Measurements from ENCODE around the gene ARNT2. TPM values are rescaled to one million over a fixed set of nuclear protein-coding genes. Genes with fewer than 3 reads are reported as not detected.

Gene ARNT2
- total RNA-seq, 1 experiment from 2014 or later = not detected

DNA sequence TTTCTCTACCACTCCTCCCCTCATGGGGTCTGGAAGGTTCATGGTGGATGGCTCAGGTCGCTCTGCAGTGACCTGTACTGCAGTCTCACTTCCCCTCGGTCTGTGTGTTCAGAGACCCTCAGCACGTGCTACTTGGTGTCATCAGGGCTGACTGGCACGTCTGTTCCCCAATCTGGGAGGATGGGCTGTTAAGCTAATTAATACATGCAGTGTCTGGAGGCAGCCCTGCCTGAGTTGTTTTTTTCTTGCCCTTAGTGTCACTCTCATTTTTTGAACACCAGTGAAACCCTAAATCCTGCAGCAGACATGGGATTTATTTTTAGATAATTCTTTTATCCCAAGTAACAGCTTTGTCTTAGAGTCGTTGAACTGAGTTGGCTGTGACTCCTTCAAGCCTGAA is 64.6 kb downstream of the ARNT2 start:
- Histone ChIP-seq H3K4me2 (ENCODE audit: low read depth, low read length, poor library complexity, severe bottlenecking) (no peak overlapping the region), H3K9me2 (replicated peaks; ENCODE audit: insufficient read depth, low read length) (no peaks in the 10 kb centered on the region), H3K27me3 (ENCODE audit: low read length) (no peaks in the 10 kb centered on the region), H3K79me2 (ENCODE audit: low read length) (no peaks in the 10 kb centered on the region), H3K27ac (ENCODE audit: low read length) (no peak overlapping the region), H4K20me1 (ENCODE audit: insufficient read depth, low read depth, low read length) (no peaks in the 10 kb centered on the region), H3K36me3 (ENCODE audit: insufficient read depth, low read length) (no peaks in the 10 kb centered on the region), H3K9ac (ENCODE audit: low read length) (no peak overlapping the region), H3K4me1 (ENCODE audit: low read length) (no peaks in the 10 kb centered on the region), H3K9me3 (ENCODE audit: low read length) (no peaks in the 10 kb centered on the region), H3K4me3 (ENCODE audit: low read length) (no peak overlapping the region), H2AFZ (ENCODE audit: low read length) (no peak overlapping the region)
- no peak for DNase-seq

DNA sequence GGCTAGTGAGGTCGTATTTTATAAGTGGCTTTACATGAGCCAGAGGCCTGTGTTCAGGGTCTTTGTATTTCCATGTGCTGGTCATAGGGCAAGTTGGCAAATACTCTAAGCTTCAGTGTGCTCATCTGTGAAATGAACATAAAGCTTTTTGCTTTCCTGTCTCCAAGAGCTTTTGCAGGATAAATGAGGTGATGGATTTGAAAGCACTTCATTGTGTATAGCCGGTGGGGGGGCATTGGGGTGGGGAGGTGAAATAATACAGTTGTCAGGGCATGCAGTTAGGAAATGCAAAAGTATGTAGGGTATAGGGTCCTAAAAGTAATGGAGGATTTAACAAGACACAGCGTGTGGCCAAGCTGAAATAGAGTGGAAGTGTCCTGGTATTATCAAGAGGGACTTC is 67.7 kb downstream of the ARNT2 start:
- H3K9me3 ChIP-seq (ENCODE audit: low read length) = peaks cover 3% of the 10 kb centered on the region; the same call in 1 of the 2 replicates
- H3K27ac ChIP-seq (ENCODE audit: low read length) = no peak overlapping the region
- no peak overlapping the region for H3K4me3 ChIP-seq (ENCODE audit: low read length)
- H2AFZ ChIP-seq (ENCODE audit: low read length) = no peak overlapping the region
- H3K36me3 ChIP-seq (ENCODE audit: insufficient read depth, low read length) = no peaks in the 10 kb centered on the region
- H3K9ac ChIP-seq (ENCODE audit: low read length) = no peak overlapping the region
- no peaks in the 10 kb centered on the region for H3K79me2 ChIP-seq (ENCODE audit: low read length)
- no peaks in the 10 kb centered on the region for H4K20me1 ChIP-seq (ENCODE audit: insufficient read depth, low read depth, low read length)
- no peak for DNase-seq
- H3K27me3 ChIP-seq (ENCODE audit: low read length) = no peaks in the 10 kb centered on the region
- H3K9me2 ChIP-seq (replicated peaks; ENCODE audit: insufficient read depth, low read length) = no peaks in the 10 kb centered on the region
- H3K4me2 ChIP-seq (ENCODE audit: low read depth, low read length, poor library complexity, severe bottlenecking) = no peak overlapping the region
- no peaks in the 10 kb centered on the region for H3K4me1 ChIP-seq (ENCODE audit: low read length)

DNA sequence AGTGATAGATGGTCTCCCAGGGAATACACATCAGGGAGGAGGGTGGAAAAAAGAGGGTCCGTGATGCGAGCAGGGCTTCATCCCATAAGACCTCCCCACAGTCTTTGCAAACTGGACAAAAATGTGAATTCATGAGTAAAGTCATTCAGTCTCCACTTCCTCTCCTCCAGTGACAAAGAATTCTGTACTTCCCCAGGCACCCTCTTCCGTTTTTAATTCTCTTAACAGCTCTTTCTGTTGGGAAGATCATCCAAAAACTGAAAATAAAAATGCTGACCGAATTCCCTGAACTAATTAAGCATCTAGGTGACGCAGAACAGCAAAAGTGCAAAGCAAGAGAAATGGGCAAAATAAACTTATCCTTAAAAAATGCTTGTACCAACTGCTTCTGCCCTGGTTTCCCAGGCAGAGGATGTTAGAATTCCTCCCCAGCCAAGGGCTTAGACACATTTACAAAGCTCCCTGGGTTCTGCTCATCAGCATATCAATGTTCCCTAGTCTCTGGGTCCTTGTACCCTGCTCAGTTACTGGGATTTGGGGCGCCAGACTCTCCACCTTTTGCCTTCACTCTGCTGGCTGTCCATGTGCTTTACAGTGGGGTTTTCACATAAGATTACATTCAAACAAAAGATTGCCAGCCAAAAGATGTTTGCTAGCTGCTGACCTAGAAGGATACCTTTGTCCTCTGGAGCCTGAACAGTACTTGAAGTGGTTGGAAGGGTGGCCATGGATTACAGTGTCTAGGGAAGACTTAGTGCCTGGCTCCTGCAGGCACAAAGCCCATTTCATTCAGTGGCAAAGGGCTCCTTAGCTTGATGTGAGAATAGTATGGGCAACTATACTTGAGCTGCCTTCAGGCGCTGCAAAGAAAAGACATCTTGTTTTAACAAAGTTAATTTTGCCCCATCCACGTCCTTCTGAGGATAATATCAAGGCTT is 69.4 kb downstream of the ARNT2 start:
- Histone ChIP-seq H3K4me2 (ENCODE audit: low read depth, low read length, poor library complexity, severe bottlenecking) (no peak overlapping the region), H3K9me2 (replicated peaks; ENCODE audit: insufficient read depth, low read length) (no peaks in the 10 kb centered on the region), H3K9me3 (ENCODE audit: low read length) (peaks cover 3% of the 10 kb centered on the region; the same call in 1 of the 2 replicates), H3K4me3 (ENCODE audit: low read length) (no peak overlapping the region), H3K27me3 (ENCODE audit: low read length) (no peaks in the 10 kb centered on the region), H3K4me1 (ENCODE audit: low read length) (no peaks in the 10 kb centered on the region), H3K36me3 (ENCODE audit: insufficient read depth, low read length) (no peaks in the 10 kb centered on the region), H3K79me2 (ENCODE audit: low read length) (no peaks in the 10 kb centered on the region), H3K27ac (ENCODE audit: low read length) (no peak overlapping the region), H4K20me1 (ENCODE audit: insufficient read depth, low read depth, low read length) (no peaks in the 10 kb centered on the region), H2AFZ (ENCODE audit: low read length) (no peak overlapping the region), H3K9ac (ENCODE audit: low read length) (no peak overlapping the region)
- DNase-seq = no peak

DNA sequence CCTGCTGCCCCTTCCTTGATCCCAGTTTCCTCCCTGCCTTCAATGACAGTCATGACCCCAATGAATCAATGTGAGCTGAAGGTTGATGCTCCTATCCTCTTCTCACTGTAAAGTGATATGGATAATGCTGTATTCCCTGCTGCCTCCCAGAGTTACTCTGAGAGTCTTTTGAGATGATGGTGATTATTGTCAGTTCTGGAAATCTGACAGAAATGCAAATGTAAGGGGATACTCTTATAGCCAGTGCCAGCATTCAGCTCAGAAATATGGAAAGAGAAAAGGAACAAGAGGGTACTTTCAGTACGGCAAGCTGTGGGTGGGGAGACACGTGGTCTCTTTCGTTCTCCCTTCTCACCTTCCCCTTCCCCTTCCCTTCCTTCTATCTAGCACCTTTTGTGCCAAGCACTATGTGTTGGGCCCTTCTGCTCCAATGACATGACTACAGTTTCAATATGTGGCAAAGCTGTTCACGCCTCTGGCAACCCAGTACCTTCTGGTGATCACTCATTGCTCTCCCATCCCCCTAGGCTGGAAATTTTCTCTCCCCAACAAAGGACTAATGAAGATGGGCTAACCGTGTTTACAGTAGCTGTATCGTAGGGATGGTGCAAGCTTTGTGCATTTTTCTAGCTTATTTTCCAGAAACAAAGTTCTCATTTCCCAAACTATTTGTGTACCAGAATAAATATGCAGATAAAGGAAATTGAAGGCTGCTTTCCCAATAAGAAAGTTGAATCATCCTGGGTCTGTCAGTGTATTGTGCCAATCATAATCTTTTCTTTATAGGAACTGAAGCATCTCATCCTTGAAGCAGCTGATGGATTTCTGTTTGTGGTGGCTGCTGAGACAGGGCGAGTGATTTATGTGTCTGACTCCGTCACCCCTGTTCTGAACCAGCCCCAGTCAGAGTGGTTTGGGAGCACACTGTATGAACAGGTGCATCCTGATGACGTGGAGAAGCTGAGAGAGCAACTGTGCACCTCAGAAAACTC is 70.3 kb downstream of the ARNT2 start:
- Histone ChIP-seq H3K4me3 (ENCODE audit: low read length) (no peak overlapping the region), H3K27me3 (ENCODE audit: low read length) (no peaks in the 10 kb centered on the region), H3K9me2 (replicated peaks; ENCODE audit: insufficient read depth, low read length) (no peaks in the 10 kb centered on the region), H3K9me3 (ENCODE audit: low read length) (peaks cover 3% of the 10 kb centered on the region; the same call in 1 of the 2 replicates), H4K20me1 (ENCODE audit: insufficient read depth, low read depth, low read length) (no peaks in the 10 kb centered on the region), H3K9ac (ENCODE audit: low read length) (no peak overlapping the region), H2AFZ (ENCODE audit: low read length) (no peak overlapping the region), H3K79me2 (ENCODE audit: low read length) (no peaks in the 10 kb centered on the region), H3K4me1 (ENCODE audit: low read length) (no peaks in the 10 kb centered on the region), H3K36me3 (ENCODE audit: insufficient read depth, low read length) (no peaks in the 10 kb centered on the region), H3K27ac (ENCODE audit: low read length) (no peak overlapping the region), H3K4me2 (ENCODE audit: low read depth, low read length, poor library complexity, severe bottlenecking) (no peak overlapping the region)
- no peak for DNase-seq

DNA sequence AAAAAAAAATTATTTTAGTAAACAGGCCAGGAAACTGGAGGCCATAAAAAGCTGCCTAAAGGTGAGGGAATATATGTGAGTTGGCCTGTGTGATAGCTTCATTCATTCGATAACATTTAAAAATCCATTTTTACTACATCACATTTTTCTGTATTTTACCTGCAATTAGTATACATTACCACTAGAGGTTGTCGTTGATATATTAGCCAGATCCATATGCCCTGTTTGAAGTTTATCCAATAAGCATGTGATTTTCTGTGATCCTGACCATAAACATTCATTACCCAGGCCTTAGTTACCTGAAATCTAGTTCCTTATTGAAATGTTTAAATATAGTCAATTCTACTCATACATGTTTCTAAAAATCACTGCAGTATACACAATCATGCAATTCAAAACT is 71.4 kb downstream of the ARNT2 start:
- Histone ChIP-seq H3K4me1 (ENCODE audit: low read length) (no peaks in the 10 kb centered on the region), H3K36me3 (ENCODE audit: insufficient read depth, low read length) (no peaks in the 10 kb centered on the region), H3K4me3 (ENCODE audit: low read length) (no peak overlapping the region), H4K20me1 (ENCODE audit: insufficient read depth, low read depth, low read length) (no peaks in the 10 kb centered on the region), H2AFZ (ENCODE audit: low read length) (no peak overlapping the region), H3K4me2 (ENCODE audit: low read depth, low read length, poor library complexity, severe bottlenecking) (no peak overlapping the region), H3K9ac (ENCODE audit: low read length) (no peak overlapping the region), H3K9me2 (replicated peaks; ENCODE audit: insufficient read depth, low read length) (no peaks in the 10 kb centered on the region), H3K9me3 (ENCODE audit: low read length) (peaks cover 3% of the 10 kb centered on the region; the same call in 1 of the 2 replicates), H3K79me2 (ENCODE audit: low read length) (no peaks in the 10 kb centered on the region), H3K27me3 (ENCODE audit: low read length) (no peaks in the 10 kb centered on the region), H3K27ac (ENCODE audit: low read length) (no peak overlapping the region)
- no peak for DNase-seq

DNA sequence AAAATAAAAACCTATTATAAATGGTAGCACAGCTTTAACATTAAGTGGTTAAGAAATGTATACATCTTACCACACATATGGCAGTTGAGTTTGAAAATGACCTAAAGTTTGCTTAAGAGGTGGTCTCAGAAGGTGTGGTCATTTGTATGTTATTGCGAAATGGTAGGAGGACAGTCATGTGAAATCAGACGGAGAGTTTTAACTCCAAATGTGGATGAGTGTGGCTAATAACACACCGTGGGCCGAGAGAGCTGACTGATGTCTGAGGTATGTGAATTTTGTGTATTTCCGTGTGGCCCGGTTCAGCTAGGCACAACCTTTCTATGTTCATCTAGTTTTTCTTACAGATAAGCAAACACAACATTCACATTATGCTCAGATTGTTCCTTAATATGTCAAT is 71.9 kb downstream of the ARNT2 start:
- no peaks in the 10 kb centered on the region for H3K27me3 ChIP-seq (ENCODE audit: low read length)
- H3K9ac ChIP-seq (ENCODE audit: low read length) = no peak overlapping the region
- no peaks in the 10 kb centered on the region for H3K79me2 ChIP-seq (ENCODE audit: low read length)
- H3K36me3 ChIP-seq (ENCODE audit: insufficient read depth, low read length) = no peaks in the 10 kb centered on the region
- H2AFZ ChIP-seq (ENCODE audit: low read length) = no peak overlapping the region
- H3K4me2 ChIP-seq (ENCODE audit: low read depth, low read length, poor library complexity, severe bottlenecking) = no peak overlapping the region
- H4K20me1 ChIP-seq (ENCODE audit: insufficient read depth, low read depth, low read length) = no peaks in the 10 kb centered on the region
- H3K9me2 ChIP-seq (replicated peaks; ENCODE audit: insufficient read depth, low read length) = no peaks in the 10 kb centered on the region
- no peak overlapping the region for H3K4me3 ChIP-seq (ENCODE audit: low read length)
- no peaks in the 10 kb centered on the region for H3K4me1 ChIP-seq (ENCODE audit: low read length)
- DNase-seq = no peak
- peaks cover 3% of the 10 kb centered on the region; the same call in 1 of the 2 replicates for H3K9me3 ChIP-seq (ENCODE audit: low read length)
- no peak overlapping the region for H3K27ac ChIP-seq (ENCODE audit: low read length)

DNA sequence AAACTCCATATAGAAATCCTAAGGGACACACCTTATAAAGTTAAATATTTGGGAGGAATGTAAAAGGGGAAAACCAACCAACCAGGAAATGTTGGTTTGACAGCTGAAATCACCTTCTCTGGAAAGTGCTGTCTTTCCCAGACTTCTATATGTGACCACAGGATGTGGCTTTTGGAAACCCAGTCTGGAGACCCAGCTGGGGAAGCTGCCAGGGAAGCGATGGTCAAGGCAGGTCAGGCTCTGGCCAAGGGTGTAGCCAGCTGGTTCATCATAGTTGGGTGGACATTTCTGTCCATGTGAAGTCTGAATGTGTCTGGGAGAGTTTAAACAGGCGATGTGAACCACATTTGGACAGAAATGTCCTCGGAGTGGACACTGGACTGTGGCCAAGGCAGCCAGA is 73.9 kb downstream of the ARNT2 start:
- Histone ChIP-seq H3K36me3 (ENCODE audit: insufficient read depth, low read length) (no peaks in the 10 kb centered on the region), H3K27me3 (ENCODE audit: low read length) (no peaks in the 10 kb centered on the region), H3K4me3 (ENCODE audit: low read length) (no peak overlapping the region), H3K4me1 (ENCODE audit: low read length) (no peaks in the 10 kb centered on the region), H3K27ac (ENCODE audit: low read length) (no peak overlapping the region), H3K9me3 (ENCODE audit: low read length) (peaks cover 3% of the 10 kb centered on the region; the same call in 1 of the 2 replicates), H3K9me2 (replicated peaks; ENCODE audit: insufficient read depth, low read length) (no peaks in the 10 kb centered on the region), H3K9ac (ENCODE audit: low read length) (no peak overlapping the region), H4K20me1 (ENCODE audit: insufficient read depth, low read depth, low read length) (no peaks in the 10 kb centered on the region), H3K79me2 (ENCODE audit: low read length) (no peaks in the 10 kb centered on the region), H3K4me2 (ENCODE audit: low read depth, low read length, poor library complexity, severe bottlenecking) (no peak overlapping the region), H2AFZ (ENCODE audit: low read length) (no peak overlapping the region)
- no peak for DNase-seq

DNA sequence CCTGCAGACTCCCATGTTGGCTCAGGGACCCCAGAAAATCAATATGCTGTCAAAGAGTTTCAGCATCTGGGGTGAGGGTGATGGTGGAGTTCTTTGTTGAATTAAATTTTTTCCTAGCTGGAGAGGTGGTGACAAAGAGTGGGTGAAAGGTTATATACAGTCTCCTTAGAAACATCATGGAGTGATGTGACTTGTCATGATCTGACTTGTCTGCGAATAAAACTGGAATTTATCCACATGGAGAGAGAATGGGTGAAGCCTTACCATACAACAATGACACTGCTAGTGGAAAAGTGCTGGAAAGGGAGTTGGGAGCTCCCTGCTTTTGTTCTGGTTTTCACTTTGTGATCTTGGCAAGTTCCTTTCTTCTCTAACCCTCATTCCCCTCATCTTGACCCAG is 75.0 kb downstream of the ARNT2 start:
- no peaks in the 10 kb centered on the region for H3K27me3 ChIP-seq (ENCODE audit: low read length)
- no peak overlapping the region for H3K9ac ChIP-seq (ENCODE audit: low read length)
- H4K20me1 ChIP-seq (ENCODE audit: insufficient read depth, low read depth, low read length) = no peaks in the 10 kb centered on the region
- no peak overlapping the region for H3K4me3 ChIP-seq (ENCODE audit: low read length)
- H3K9me3 ChIP-seq (ENCODE audit: low read length) = peaks cover 3% of the 10 kb centered on the region; the same call in 1 of the 2 replicates
- no peak overlapping the region for H3K4me2 ChIP-seq (ENCODE audit: low read depth, low read length, poor library complexity, severe bottlenecking)
- H3K4me1 ChIP-seq (ENCODE audit: low read length) = no peaks in the 10 kb centered on the region
- H3K79me2 ChIP-seq (ENCODE audit: low read length) = no peaks in the 10 kb centered on the region
- no peaks in the 10 kb centered on the region for H3K36me3 ChIP-seq (ENCODE audit: insufficient read depth, low read length)
- no peak overlapping the region for H3K27ac ChIP-seq (ENCODE audit: low read length)
- no peak for DNase-seq
- no peaks in the 10 kb centered on the region for H3K9me2 ChIP-seq (replicated peaks; ENCODE audit: insufficient read depth, low read length)
- no peak overlapping the region for H2AFZ ChIP-seq (ENCODE audit: low read length)

Measured in Karpas-422 (cell line).